IMR-90 (cell line): ENCODE data around the gene FFAR2. TPM values are rescaled to one million over a fixed set of nuclear protein-coding genes. Genes with fewer than 3 reads are reported as not detected.

Experiments used
- ATAC-seq: fragments of 200-7000 bp; cut with Tn5 transposase; 2 replicates; pipeline ENCODE4 v1.9.1; 2020; ENCODE audit warnings: low read depth, mild to moderate bottlenecking, moderate library complexity
- BruUV-seq: library from RNA; stranded (reverse); fragments of 400-500 nt; replicated peaks from 2 replicates; lab custom pipeline; 2021; lab: Mats Ljungman, UMichigan
- CTCF ChIA-PET: fragments of 300-600 bp; formaldehyde crosslinking; extraction: SDS; loops from one replicate; lab custom pipeline; 2021; ENCODE audit warnings: antibody characterized with exemption; lab: Yijun Ruan, JAX
- POLR2A ChIA-PET: fragments of 300-600 bp; sonication (Branson Sonifier 250); formaldehyde crosslinking; loops from one replicate; lab custom pipeline; 2022; ENCODE audit warnings: antibody characterized with exemption; ENCODE audit not compliant: unreplicated experiment; lab: Charles Lee
- DNase-seq: peaks from one replicate; pipeline ENCODE4 v3.0.0; 2013
- H2AFZ ChIP-seq: replicated peaks from 2 replicates; pipeline ENCODE3; 2013; ENCODE audit warnings: low read length, mild to moderate bottlenecking; ENCODE audit not compliant: poor library complexity
- H2AK5ac ChIP-seq: 2 replicates; pipeline ENCODE4 v1.6.1; 2013; ENCODE audit warnings: low read depth, low read length, inconsistent platforms
- H2AK9ac ChIP-seq: replicated peaks from 2 replicates; pipeline ENCODE3; 2013; ENCODE audit warnings: mild to moderate bottlenecking, low read depth, low read length, moderate library complexity; ENCODE audit not compliant: poor library complexity
- H2BK120ac ChIP-seq: 2 replicates; pipeline ENCODE4 v1.6.1; 2013; ENCODE audit warnings: low read depth, low read length, inconsistent platforms
- H2BK15ac ChIP-seq: 3 replicates; pipeline ENCODE4 v1.6.1; 2013; ENCODE audit warnings: low read depth, low read length, inconsistent platforms
- H2BK20ac ChIP-seq: 2 replicates; pipeline ENCODE4 v1.6.1; 2013; ENCODE audit warnings: low read depth, mild to moderate bottlenecking, inconsistent platforms, low read length, moderate library complexity
- H2BK5ac ChIP-seq: 2 replicates; pipeline ENCODE4 v1.6.1; 2013; ENCODE audit warnings: mild to moderate bottlenecking, low read depth, low read length, inconsistent platforms; ENCODE audit not compliant: poor library complexity, severe bottlenecking
- H3K14ac ChIP-seq: replicated peaks from 2 replicates; pipeline ENCODE4 v1.6.1; 2013; ENCODE audit warnings: low read depth, low read length, inconsistent platforms
- H3K18ac ChIP-seq: 2 replicates; pipeline ENCODE4 v1.6.1; 2013; ENCODE audit warnings: low read depth, low read length, control low read depth
- H3K23ac ChIP-seq: 2 replicates; pipeline ENCODE4 v1.6.1; 2013; ENCODE audit warnings: low read depth, low read length, inconsistent platforms
- H3K27ac ChIP-seq: 2 replicates; pipeline ENCODE4 v1.5.1; 2013; ENCODE audit warnings: mild to moderate bottlenecking, control low read depth, low read length; ENCODE audit not compliant: insufficient read depth
- H3K27me3 ChIP-seq: 2 replicates; pipeline ENCODE4 v1.6.1; 2013; ENCODE audit warnings: low read length; ENCODE audit not compliant: control insufficient read depth, insufficient read depth
- H3K36me3 ChIP-seq: 2 replicates; pipeline ENCODE4 v1.6.1; 2013; ENCODE audit warnings: low read length, mixed read lengths; ENCODE audit not compliant: control insufficient read depth, insufficient read depth
- H3K4ac ChIP-seq: 2 replicates; pipeline ENCODE4 v1.6.1; 2013; ENCODE audit warnings: low read depth, low read length, inconsistent platforms
- H3K4me1 ChIP-seq: 2 replicates; pipeline ENCODE4 v1.6.1; 2013; ENCODE audit warnings: low read length, mixed read lengths; ENCODE audit not compliant: control insufficient read depth, insufficient read depth
- H3K4me2 ChIP-seq: 2 replicates; pipeline ENCODE4 v1.6.1; 2013; ENCODE audit warnings: low read depth, mild to moderate bottlenecking, control low read depth, low read length, moderate library complexity
- H3K4me3 ChIP-seq: 2 replicates; pipeline ENCODE4 v1.5.1; 2013; ENCODE audit warnings: low read depth, mild to moderate bottlenecking, control low read depth, low read length, moderate library complexity; ENCODE audit not compliant: insufficient read depth
- H3K56ac ChIP-seq: 2 replicates; pipeline ENCODE4 v1.6.1; 2013; ENCODE audit warnings: low read length, inconsistent platforms; ENCODE audit not compliant: insufficient read depth; ENCODE audit errors: extremely low read depth
- H3K79me1 ChIP-seq, 2 experiments: 2 replicates each; pipeline ENCODE4 v1.6.1; 2013; ENCODE audit warnings: low read length in 2 of 2, inconsistent platforms in 1 of 2, low read depth in 1 of 2
- H3K9ac ChIP-seq: 2 replicates; pipeline ENCODE4 v1.6.1; 2013; ENCODE audit warnings: low read depth, low read length, control low read depth
- H3K9me1 ChIP-seq: 2 replicates; pipeline ENCODE4 v1.6.1; 2013; ENCODE audit warnings: low read length, inconsistent platforms; ENCODE audit not compliant: insufficient read depth
- H3K9me3 ChIP-seq: 2 replicates; pipeline ENCODE4 v1.6.1; 2013; ENCODE audit warnings: low read length; ENCODE audit not compliant: control insufficient read depth, insufficient read depth
- H4K20me1 ChIP-seq: 2 replicates; pipeline ENCODE4 v1.6.1; 2013; ENCODE audit warnings: low read length, inconsistent platforms; ENCODE audit not compliant: insufficient read depth
- H4K5ac ChIP-seq: 2 replicates; pipeline ENCODE4 v1.6.1; 2013; ENCODE audit warnings: mild to moderate bottlenecking, low read depth, low read length, control low read depth
- H4K8ac ChIP-seq, 2 experiments: 2 replicates each; pipeline ENCODE4 v1.6.1; 2013; ENCODE audit warnings: low read depth in 2 of 2, low read length in 2 of 2, control low read depth in 1 of 2, inconsistent platforms in 1 of 2
- H4K91ac ChIP-seq: 2 replicates; pipeline ENCODE4 v1.6.1; 2013; ENCODE audit warnings: low read depth, low read length, inconsistent platforms; ENCODE audit not compliant: insufficient read depth
- BHLHE40 ChIP-seq: fragments of 150-350 bp; IDR thresholded peaks from 2 replicates; pipeline ENCODE4 v1.6.1; 2016; ENCODE audit warnings: mild to moderate bottlenecking, low read depth, low read length
- CEBPB ChIP-seq: IDR thresholded peaks from 2 replicates; pipeline ENCODE4 v1.6.1; 2012; ENCODE audit warnings: low read depth, low read length, improper control_type of control experiment
- CHD1 ChIP-seq: IDR thresholded peaks from 2 replicates; pipeline ENCODE4 v1.6.1; 2012; ENCODE audit warnings: low read depth, low read length, improper control_type of control experiment
- FOS ChIP-seq: fragments of 150-350 bp; IDR thresholded peaks from 2 replicates; pipeline ENCODE4 v1.6.1; 2016; ENCODE audit warnings: low read depth, low read length
- MAFK ChIP-seq: IDR thresholded peaks from 2 replicates; pipeline ENCODE4 v1.6.1; 2012; ENCODE audit warnings: low read depth, low read length, improper control_type of control experiment
- MAZ ChIP-seq: IDR thresholded peaks from 2 replicates; pipeline ENCODE4 v1.6.1; 2012; ENCODE audit warnings: low read depth, mild to moderate bottlenecking, low read length, improper control_type of control experiment, moderate library complexity, borderline replicate concordance
- MXI1 ChIP-seq: IDR thresholded peaks from 2 replicates; pipeline ENCODE4 v1.6.1; 2012; ENCODE audit warnings: low read depth, mild to moderate bottlenecking, low read length, moderate library complexity, borderline replicate concordance
- POLR2A ChIP-seq: IDR thresholded peaks from 2 replicates; pipeline ENCODE4 v1.6.1; 2012; ENCODE audit warnings: mild to moderate bottlenecking, low read depth, low read length
- RAD21 ChIP-seq: IDR thresholded peaks from 2 replicates; pipeline ENCODE4 v1.6.1; 2012; ENCODE audit warnings: low read length, improper control_type of control experiment
- RCOR1 ChIP-seq: IDR thresholded peaks from 2 replicates; pipeline ENCODE4 v1.6.1; 2012; ENCODE audit warnings: mild to moderate bottlenecking, low read length, improper control_type of control experiment; ENCODE audit not compliant: insufficient replicate concordance
- RFX5 ChIP-seq: IDR thresholded peaks from 2 replicates; pipeline ENCODE4 v1.8.0; 2012; ENCODE audit warnings: low read depth, mild to moderate bottlenecking, low read length, moderate library complexity
- SMC3 ChIP-seq: fragments of 150-350 bp; IDR thresholded peaks from 2 replicates; pipeline ENCODE4 v1.6.1; 2016; ENCODE audit warnings: low read depth, mild to moderate bottlenecking, antibody characterized with exemption, low read length, moderate library complexity
- WGBS, 2 experiments: methylation state at CpG; one replicate each; pipeline versions ENCODE4 v1.1.5 to v1.1.7; 2013; ENCODE audit warnings: missing lambda C conversion rate in 2 of 2; ENCODE audit not compliant: insufficient read length in 1 of 2; ENCODE audit errors: extremely low coverage in 2 of 2; 5-methylcytosine and 5-hydroxymethylcytosine counted together
- dilution Hi-C: fragments of 300-500 bp; cut with HindIII; formaldehyde crosslinking; loops from one replicate; pipeline ENCODE4 v1.14.3; 2018; ENCODE audit warnings: low sequenced_read_pairs; ENCODE audit not compliant: unreplicated experiment
- in situ Hi-C: fragments of 300-500 bp; cut with MboI; formaldehyde crosslinking; loops from 3 replicates; pipeline ENCODE4 v1.14.3; 2019; ENCODE audit warnings: low sequenced_read_pairs, inconsistent platforms, mixed read lengths
- intact Hi-C: fragments of 100-400 bp; cut with micrococcal nuclease; formaldehyde crosslinking; loops from 2 replicates; pipeline ENCODE4 v1.10.0; 2022
- polyA plus RNA-seq, 3 experiments: library from polyadenylated mRNA; depleted of rRNA; stranded (reverse); fragments of >200 nt; gene quantifications; 2 replicates each; pipeline ENCODE4 v1.2.3, GENCODE V29; 2012; ENCODE audit warnings: low replicate concordance in 1 of 3
- total RNA-seq: library from RNA; depleted of rRNA; stranded (reverse); fragments of >200 nt; gene quantifications from 2 replicates; pipeline ENCODE4 v1.2.3, GENCODE V29; 2012
- TF ChIP-seq, protein P1 (sequence below): conservative IDR thresholded peaks from 2 replicates; pipeline ENCODE4 v1.5.1; 2012; ENCODE audit warnings: mild to moderate bottlenecking, low read depth, low read length, improper control_type of control experiment
- TF ChIP-seq, protein P2 (sequence below): fragments of 150-350 bp; IDR thresholded peaks from 2 replicates; pipeline ENCODE4 v1.6.1; 2016; ENCODE audit warnings: low read depth, mild to moderate bottlenecking, low read length, moderate library complexity, borderline replicate concordance
- TF ChIP-seq, protein P3 (sequence below): fragments of 150-350 bp; IDR thresholded peaks from 2 replicates; pipeline ENCODE4 v1.6.1; 2017; ENCODE audit warnings: mild to moderate bottlenecking, antibody characterized with exemption, low read length, low read depth

Gene FFAR2
- total and polyA plus RNA-seq, 2 of the 4 experiments (the other 2 are of a cell fraction) = not detected

DNA sequence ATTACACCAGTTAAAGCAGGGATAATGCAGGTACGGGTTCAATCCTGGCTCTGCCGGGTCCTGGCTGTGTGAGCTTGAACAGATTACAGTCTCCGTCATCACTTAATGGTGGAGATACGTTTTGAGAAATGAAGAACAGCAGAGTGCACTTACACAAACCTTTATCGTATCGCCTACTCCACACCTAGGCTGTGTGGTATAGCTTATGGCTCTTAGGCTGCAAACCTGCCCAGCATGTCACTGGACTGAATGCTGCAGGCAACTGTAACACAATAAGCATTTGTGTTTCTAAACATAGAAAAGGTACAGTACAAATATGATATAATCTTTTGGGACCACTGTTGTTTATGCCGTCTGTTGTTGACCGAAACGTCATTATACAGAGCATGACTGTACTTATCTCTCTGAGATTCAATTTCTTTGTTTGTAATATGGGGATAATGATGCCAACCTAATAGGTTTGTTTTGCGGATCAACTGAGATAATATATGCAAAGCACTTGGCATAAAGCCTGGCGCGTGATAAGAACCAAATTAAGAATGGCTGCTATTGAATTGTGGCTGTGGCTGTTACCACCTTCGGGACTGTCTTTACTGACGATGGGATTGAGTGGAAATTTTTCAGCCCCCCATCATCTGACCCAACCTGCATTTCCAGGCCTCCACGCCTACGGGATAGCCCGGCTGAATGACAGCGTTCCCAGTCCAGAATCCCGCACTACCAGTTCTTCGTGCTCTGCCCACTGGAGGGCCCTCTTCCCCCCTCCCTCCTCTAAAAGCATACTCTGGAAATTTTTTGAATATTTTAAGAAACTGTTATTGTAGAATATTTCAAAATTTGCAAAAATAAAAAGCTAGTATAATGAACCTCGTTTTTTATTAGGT lies 31.0 kb downstream of the FFAR2 start:
- Histone ChIP-seq H4K8ac (no peak overlapping the region), H3K4me1 (no peaks in the 10 kb centered on the region), H4K20me1 (no peaks in the 10 kb centered on the region), H2AFZ (no peak overlapping the region), H3K27ac (no peak overlapping the region), H3K4ac (no peak overlapping the region), H3K18ac (no peak overlapping the region), H2BK15ac (no peak overlapping the region), H2AK9ac (no peak overlapping the region), H4K5ac (no peak overlapping the region), H3K79me1 (no peaks in the 10 kb centered on the region), H3K23ac (no peak overlapping the region), H4K91ac (no peak overlapping the region), H3K9me3 (no peaks in the 10 kb centered on the region), H3K9me1 (no peaks in the 10 kb centered on the region), H3K56ac (no peak overlapping the region), H3K14ac (no peak overlapping the region), H2BK5ac (no peak overlapping the region), H3K4me2 (no peak overlapping the region), H3K27me3 (peaks cover 3% of the 10 kb centered on the region; the same call in 1 of the 2 replicates), H2BK20ac (no peak overlapping the region), H2AK5ac (no peak overlapping the region), H2BK120ac (no peak overlapping the region), H3K4me3 (no peak overlapping the region), H3K36me3 (no peaks in the 10 kb centered on the region), H3K9ac (no peak overlapping the region)
- DNase-seq = no peak
- no TSS peak for BruUV-seq
- WGBS, 2 experiments = 53% methylated on average over 3 of the region's 21 CpGs; no CpG with 5 or more reads in 1 of the 2 experiments
- intact Hi-C loops (no loop called here), dilution Hi-C loops (no loop called here), in situ Hi-C loops (no loop called here)
- POLR2A ChIA-PET = no interaction called here
- CTCF ChIA-PET = interaction anchor here (1.3 kb wide), 1 partner anchor 16 kb away, joined by 4 read pairs; no protein-coding TSS in a partner anchor
- ATAC-seq = no peak
- TF ChIP-seq MAFK (no peak), CEBPB (no peak), RAD21 (no peak), SMC3 (no peak), RCOR1 (no peak), POLR2A (no peak), RFX5 (no peak), MXI1 (no peak), FOS (no peak), CHD1 (no peak), BHLHE40 (no peak), MAZ (no peak)
- TF ChIP-seq, protein P1, sequence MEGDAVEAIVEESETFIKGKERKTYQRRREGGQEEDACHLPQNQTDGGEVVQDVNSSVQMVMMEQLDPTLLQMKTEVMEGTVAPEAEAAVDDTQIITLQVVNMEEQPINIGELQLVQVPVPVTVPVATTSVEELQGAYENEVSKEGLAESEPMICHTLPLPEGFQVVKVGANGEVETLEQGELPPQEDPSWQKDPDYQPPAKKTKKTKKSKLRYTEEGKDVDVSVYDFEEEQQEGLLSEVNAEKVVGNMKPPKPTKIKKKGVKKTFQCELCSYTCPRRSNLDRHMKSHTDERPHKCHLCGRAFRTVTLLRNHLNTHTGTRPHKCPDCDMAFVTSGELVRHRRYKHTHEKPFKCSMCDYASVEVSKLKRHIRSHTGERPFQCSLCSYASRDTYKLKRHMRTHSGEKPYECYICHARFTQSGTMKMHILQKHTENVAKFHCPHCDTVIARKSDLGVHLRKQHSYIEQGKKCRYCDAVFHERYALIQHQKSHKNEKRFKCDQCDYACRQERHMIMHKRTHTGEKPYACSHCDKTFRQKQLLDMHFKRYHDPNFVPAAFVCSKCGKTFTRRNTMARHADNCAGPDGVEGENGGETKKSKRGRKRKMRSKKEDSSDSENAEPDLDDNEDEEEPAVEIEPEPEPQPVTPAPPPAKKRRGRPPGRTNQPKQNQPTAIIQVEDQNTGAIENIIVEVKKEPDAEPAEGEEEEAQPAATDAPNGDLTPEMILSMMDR = no peak
- TF ChIP-seq, protein P2, sequence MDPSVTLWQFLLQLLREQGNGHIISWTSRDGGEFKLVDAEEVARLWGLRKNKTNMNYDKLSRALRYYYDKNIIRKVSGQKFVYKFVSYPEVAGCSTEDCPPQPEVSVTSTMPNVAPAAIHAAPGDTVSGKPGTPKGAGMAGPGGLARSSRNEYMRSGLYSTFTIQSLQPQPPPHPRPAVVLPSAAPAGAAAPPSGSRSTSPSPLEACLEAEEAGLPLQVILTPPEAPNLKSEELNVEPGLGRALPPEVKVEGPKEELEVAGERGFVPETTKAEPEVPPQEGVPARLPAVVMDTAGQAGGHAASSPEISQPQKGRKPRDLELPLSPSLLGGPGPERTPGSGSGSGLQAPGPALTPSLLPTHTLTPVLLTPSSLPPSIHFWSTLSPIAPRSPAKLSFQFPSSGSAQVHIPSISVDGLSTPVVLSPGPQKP = no peak
- TF ChIP-seq, protein P3, sequence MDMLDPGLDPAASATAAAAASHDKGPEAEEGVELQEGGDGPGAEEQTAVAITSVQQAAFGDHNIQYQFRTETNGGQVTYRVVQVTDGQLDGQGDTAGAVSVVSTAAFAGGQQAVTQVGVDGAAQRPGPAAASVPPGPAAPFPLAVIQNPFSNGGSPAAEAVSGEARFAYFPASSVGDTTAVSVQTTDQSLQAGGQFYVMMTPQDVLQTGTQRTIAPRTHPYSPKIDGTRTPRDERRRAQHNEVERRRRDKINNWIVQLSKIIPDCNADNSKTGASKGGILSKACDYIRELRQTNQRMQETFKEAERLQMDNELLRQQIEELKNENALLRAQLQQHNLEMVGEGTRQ = no peak
